C4-2B (cell line): ENCODE data around the gene APLNR.

Source experiments
- CTCF ChIP-seq: fragments of 450-650 bp; conservative IDR thresholded peaks from 2 replicates; pipeline ENCODE4 v1.5.1; 2017; ENCODE audit warnings: mild to moderate bottlenecking
- ZFX ChIP-seq: fragments of 450-650 bp; IDR thresholded peaks from 2 replicates; pipeline ENCODE4 v1.6.1; 2017

- no peak for TF ChIP-seq CTCF
- TF ChIP-seq ZFX, result no peak
Observed at GRCh38 chr11:57251037-57251436, 14.0 kb upstream of the APLNR start.
